GOT3 (cell line): Measurements from ENCODE around the gene OPCML.

Experiments
- DNase-seq: peaks from one replicate; lab custom pipeline; 2025; ENCODE audit warnings: mixed read lengths; lab: John Stamatoyannopoulos, UW

The OPCML gene

DNA sequence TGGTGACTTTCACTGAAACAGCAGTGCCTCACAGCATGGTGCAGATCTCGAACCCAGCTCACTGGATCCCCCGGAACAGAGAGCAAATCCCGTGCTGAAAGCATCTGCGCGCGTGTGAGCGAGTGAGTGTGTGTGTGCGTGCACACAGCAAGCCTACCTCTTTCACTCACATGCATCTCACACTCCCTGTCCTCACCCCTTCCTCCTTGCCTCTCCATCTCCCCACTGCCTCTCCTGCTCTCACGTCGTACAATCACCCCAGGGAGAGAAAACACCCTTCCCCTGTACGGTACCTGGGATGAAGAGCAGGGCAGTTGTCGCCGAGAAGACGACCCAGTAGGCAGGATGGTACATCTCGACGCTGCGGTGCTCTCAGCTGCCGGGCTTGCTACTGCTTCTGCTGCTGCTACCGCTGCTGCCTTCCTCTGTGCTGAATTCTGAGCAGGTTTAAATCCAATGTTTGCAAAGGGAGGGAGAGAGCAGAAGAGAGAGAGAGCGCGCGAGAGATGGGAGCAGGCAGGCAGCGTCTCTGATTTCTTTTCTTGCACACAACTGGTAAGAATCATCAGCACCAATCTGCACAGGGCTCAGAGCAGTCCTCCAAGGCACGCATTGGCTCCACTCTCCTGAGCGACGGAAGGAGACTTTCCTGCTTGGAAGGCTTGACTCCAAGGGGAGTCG, at the start of gene OPCML:
Gene OPCML, minus strand, starts transcription at position 531 of the 681 bp plus-strand sequence.
- no peak for DNase-seq

DNA sequence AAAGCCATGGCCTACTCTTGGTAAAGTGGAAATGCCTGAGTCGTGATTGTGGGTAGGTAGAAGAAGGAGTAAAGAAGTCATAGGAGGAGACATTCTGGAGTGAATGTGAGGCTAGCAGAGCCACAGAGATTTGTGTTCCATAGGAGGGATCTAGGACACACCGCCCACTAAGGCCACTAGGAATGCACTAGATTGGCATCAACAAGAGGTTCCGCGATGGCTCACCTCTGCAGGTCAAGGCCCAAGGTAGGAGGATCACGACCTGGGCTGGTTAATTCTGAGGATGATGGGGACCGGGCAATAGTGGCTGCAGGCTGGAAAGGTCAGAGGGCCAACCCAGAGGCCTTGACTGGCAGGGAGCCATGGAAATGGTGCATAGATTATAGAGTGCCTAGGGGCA, 48.8 kb upstream of the OPCML start:
- DNase-seq: no peak

DNA sequence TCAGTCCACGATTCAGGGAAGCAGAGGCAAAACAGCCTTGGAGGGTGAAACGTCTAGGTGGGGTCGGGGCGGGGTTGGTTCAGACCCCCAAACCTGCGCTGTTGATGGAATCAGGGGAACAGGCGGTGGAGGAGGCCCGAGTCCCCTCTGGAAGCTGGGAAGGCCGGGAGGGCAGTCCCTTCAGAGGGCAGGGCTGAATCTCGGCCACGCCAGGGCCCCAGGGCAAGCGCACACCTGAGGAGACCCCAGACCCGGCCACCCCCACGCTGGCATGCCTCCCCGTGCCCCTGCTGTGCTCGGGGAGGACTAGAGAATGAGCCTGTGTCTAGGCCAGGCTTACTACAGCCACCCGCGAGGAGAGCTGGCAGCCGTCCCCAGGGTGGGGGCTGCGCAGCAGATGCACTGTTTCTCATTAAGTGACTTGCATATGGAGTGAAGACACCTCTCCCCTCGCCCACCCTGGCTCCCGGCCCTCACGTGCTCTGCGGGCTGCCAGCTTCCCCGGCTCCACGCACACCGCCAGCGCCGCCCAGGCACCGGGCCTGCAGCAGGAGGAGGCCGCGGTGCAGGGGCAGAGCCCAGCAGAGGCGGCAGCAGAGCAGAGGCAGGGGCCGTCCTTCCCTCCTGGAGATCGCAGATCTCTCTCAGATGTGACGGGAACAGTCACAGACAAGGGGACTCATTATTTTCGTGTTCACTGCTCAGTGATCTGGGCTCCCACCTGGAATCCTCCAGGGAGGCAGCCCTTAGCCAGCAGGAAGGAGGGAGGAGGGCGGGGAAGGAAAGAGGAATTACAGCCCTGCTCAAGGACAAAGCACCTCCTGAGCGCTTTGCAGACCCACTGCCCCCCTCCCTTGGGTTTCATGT, 47.1 kb upstream of the OPCML start:
- no peak for DNase-seq

DNA sequence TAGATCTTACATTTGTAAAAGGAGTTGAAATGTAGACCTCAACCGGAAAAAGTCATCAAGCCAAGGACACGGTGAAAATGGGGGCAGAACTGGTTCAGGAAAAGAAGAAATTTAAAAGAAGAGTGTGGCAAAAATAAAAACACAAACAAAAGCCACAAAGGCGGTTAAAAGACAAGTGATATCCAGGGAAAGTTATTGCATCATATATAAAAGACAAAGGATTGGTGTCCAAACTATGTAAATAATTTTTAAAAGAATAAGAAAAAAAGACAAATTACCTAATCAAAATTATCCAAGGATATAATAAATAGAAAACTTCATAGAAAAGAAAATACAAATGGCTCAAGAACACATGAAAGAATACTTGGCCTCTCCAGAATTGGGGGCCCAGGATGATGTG, 45.1 kb upstream of the OPCML start:
- no peak for DNase-seq

DNA sequence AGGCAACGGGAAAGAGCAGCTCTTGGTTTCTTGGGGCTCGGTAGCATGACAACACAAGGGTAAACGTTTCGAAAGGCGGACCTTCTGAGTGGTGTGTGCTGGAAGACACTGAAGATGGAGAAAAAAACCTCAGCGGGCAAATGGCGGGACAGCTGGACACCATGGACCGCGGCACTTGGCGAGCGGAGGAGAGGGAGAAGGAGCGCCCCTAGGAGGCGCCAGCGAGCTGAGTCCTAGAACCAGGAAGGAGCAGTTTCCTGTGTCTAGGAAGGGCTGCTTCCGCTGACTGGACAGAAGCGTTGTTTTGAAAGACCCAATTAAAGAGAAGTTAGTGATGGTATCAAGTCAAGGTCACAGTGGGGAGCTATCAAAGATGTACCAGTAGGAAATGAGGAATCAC, 44.0 kb upstream of the OPCML start:
- no peak for DNase-seq

DNA sequence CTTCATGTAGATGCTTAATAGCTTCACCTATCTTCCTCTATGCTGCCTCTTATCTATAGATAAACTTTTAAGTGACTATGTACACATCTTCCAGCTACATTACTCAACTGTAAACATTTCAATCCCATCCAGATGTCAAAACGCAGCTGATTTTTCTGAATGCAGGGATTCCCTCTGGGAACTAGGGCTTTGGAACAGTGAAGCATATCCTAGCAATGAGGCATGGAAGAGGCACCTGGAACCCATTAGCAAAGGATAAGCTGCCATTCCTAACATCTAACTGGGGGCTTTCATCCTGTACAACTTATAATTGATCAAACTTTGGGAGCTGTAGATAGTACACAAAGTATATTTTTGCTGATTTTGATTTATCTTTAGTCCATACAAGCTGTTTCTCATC, 40.8 kb upstream of the OPCML start:
- DNase-seq: no peak

DNA sequence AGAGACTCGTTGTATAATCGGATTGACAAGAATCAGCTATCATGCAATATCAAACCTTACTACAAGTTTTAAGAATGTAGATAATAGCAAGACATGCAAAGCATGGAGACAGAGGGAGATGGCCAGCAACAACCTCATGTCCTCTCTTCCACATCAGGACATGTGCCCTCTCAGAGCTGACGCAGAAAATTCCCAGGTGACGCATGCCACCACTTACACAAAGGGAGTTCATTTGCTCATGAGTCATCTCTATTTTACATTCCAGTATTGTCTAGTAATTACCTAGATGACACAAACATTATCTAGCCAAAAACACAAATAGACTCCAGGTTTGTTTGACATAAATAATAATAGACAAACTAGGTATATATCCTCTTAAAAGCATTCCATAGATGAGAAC, 38.1 kb upstream of the OPCML start:
- DNase-seq: no peak

DNA sequence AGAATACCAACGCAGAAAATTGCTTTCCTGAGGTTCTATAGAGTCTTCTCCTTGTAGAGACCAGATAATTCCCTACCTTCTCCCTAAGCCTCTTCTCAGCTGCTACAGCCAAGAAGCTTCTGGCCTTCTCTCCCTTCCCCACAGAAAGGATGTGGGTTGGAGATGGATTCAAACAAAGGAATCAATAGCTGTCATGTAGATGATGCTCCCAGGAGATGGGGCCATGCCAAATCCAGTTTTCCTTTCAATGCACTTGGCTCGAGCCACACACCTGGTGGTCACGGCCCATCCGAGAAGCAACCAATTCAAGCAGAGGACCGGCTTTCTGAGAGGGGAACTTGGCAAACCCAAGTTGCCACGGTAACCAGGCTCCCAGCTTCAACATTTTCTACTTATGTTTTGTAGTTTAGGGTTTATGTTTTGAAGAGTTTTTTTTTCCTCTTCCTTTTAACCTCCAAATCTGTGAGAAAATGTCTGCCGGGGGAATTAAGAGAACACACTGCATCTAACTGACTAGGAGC, 31.3 kb upstream of the OPCML start:
- DNase-seq: no peak

DNA sequence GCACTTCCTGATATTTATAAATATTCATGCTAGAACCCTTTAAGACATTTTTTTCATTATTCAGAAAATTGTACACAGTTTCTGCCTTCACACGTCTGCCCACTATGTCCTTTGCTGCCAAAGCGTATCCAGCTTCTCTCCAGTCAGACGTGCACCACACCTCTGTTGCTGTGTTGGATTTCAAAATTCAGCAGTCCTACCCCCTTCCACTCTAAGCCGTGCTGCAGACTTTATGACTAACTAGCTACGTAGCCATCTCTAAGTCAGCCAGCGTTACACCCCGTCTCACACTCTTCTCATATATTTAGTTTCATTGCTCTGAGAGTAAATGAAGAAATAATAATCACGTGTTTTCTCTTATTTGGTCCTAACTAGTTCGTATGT, 28.2 kb upstream of the OPCML start:
- DNase-seq: no peak

DNA sequence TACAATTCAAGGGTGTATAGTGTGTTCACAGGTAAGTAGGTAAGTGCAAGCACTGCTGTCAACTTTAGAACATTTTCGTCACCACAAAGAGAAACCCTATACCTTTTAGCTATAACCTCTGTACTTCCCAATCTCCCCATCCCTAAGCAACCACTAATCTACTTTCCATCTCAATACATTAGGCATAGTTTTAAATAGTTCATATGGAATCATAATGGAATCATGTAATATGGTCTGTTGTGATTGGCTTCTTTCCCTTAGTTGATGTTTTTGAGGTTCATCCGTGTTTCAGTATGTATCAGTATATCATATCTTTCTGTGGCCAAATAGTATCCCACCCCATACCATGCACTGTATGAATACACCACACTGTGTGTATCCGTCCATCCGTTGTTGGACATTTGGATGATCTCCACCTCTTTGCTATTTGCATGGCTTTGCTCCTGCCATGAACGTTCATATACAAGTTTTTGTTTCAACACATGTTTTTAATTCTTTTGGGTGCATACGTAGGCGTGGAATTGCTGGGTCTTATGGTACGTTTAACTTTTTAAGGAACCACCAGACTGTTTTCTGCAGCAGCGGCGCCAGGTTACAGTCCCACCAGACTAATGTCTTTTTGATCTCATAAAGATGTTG, 27.7 kb upstream of the OPCML start:
- no peak for DNase-seq

DNA sequence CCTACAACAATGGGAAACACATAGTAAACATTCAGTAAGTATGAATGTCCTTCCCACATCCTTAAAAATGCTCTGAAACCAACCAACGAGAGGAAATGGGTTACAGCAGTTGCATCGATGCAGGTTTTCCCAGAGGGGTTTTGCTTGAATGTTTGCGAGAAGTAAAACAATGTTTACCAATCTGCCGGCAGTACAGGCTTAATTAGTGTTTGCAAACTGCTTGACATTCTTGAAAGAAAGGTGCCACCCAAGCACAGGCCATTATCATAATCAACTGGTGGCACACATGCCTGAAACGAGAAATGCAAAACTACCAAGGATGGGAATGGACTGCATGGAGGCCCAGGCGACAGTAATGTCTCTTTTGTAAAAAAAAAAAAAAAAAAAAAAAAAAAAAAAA, 27.1 kb upstream of the OPCML start:
- no peak for DNase-seq

DNA sequence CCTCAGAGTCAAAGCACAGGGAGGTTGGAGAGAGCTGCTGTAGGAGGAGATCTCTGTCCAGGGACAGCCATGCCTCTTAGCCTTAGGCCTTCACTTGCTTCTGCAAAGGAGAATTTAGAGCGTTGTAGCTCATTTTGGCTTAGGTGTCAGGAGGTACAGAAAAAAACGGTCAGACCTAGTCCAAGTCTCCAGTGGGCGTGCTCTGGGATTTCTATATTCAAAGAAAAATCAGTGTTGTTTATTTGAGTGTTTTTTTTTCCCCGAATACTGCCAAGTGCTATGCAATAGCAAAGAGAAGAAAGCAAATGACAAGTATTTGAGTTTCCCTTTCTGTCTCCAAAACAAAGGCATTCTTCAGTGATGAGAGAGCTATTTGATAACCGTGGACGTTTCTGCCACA, 22.7 kb upstream of the OPCML start:
- DNase-seq: no peak

DNA sequence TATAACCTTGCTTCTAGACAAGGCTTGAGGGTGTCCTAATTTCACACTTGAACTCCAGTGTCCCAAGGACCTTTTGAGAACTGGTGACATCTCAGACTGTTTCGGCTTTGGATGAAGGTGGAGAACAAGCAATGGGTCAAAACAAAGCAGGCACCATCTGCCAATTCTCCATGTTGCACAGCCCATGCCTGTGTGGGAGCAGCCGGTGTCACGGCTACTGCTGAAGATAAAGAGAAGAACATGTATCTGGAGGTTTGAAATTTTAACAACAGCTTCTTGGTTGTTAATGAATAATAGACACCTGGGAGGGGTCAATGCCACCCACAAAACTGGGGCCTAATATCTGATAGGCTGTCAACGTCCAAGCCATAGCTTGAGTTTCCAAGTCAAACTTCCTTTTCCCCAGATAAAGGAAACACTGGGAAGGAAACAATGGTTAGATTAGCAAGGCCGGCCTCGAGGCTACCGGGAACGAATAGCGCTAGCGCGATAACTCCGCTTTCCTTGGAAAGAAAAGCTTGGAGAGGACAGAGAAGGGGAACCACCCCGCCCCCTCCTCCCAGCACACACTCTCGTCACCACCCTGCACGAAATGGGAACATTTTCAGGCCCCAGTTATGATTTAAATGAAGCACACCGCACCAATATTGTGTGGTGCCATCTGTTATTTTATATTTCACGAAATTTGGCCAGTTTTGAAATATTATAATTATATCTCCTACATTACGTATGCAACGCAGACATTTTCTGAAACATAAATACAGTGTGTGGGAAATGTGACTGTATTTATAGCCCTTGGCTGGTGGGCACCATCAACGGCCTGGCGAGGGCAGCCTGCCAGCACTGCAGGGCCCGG, 21.8 kb upstream of the OPCML start:
- DNase-seq: no peak

DNA sequence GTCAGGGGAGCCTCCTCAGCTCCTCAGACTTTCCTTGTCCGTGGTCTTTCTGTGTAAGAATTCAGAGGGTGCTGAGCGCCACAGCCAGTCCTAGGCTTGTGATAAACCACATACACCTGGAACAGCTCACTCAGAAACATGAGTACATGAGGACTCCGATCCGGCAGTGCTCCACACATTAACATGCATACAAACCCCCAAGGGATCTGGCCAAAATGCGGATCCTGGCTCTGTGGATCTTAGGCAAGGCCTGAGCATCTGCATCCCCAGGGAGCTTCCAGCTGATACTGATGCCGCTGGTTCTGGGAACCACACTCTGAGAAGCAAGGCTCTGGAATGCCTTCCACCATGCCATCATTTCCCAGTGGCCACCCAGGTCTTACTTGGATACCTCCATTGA, 20.6 kb upstream of the OPCML start:
- no peak for DNase-seq

DNA sequence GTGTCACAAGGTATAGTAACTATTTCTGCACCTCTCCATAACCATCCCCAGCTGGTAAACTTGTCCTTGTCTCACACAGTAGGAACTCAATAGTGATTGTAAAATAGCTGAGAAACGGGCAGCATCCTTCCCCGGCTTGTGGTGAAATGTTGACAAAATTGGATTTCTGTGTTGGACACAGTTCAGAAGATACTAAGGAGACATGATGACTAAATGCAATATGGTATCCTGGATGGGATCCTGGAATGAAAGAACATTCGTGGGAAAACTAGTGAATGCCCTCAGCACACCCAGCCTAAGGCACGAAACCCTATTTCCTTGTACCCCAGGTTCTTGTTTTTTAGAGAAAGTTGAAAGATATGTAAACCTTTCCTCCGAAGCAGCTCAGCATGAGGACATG, 18.8 kb upstream of the OPCML start:
- no peak for DNase-seq

DNA sequence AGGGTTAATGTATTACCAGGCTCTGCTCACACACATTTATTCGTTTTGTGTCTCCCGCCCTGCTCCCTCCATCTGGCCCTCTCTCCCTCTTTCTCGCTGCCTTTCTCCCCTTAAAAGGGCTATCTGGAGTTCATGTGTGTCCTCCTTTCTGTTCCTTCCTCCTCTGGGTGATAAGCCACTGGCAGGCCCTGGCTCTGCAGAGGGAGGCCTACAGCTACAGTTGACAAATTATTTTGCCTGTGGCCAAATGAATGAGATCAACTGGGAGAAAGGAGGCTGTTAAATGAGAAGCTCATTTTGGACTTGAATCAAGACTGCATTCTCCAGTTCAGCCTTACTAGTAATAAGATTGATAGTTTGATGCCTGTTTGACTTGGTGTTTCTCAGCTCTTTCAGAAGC, 17.5 kb upstream of the OPCML start:
- DNase-seq: no peak

DNA sequence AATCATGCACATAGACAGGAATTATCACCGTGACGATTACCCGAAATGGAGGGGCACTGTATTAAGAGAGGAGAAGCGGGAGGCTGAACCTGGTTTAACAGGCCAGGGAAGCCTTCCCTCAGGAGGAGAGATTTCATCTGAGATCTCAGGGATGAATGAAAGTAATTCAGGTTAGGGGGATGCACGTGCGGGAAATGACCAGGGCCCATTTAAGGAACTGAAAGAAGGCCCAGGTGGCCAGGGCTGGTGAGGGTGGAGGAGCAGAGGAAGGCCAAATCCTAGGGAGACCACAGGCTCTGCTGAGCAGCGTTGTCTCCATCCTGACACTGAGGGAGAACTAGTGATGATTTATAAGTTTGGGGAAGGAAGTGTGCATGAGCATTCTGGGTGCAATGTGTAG, 16.3 kb upstream of the OPCML start:
- no peak for DNase-seq

DNA sequence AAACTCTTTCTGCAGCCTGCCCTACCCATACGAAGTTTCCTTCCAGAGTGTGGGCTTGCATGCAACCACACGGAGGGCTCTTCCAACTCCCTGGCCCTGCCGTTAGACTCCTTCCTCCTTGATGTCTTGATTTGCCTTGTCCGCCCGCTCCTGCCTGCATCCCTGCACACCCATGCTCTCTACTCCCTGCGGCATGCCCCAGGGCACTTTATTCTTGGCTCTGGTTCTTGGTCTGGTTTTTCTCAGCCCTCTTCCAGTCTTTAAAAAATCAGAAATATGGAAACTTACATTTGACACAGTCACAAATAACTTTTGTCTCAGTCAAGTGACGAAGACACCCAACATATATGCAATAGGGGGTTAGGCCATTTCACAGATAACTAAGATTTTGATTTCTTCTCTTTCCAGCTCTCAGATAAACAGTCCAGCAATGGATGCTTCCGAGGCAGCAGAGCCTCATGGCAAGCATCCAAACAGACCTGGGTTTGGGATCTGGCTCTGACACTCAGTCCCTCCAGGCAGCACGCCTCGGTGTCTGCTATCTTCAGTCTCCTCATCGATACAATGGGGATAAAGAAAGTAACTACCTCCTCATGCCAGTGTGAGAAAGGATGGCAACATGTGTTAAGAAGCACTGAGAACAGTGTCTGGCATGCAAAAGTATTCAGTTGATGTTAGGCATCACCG, 15.7 kb upstream of the OPCML start:
- DNase-seq: no peak

DNA sequence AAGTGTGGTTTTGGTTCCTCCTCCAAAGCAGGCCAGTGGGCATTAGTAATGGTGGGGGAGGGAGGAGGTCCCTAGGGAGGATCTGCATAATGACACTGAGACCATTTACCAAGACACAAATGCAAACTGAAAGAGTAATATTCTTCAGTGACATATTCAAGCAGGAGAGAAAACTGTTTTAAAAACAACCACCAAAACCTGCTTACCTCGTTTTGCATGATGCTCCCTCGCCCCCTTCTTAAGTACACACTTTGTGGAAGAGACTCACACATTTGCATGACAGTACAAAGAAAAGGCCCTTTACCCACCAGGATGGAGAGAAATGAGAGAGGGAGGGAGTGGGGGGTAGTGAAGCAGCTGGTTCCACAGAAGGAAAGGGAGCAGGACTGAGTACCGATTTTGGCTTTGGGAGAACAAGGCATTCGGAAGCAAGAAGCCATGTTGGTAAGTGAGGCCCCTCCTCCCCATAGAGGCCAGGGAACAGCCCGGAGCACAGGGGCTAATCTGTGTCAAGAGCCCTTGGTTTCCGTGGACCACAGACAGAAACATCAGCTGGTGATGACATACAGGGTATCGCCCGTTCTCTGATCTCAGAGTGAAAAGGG, 13.0 kb upstream of the OPCML start:
- no peak for DNase-seq

DNA sequence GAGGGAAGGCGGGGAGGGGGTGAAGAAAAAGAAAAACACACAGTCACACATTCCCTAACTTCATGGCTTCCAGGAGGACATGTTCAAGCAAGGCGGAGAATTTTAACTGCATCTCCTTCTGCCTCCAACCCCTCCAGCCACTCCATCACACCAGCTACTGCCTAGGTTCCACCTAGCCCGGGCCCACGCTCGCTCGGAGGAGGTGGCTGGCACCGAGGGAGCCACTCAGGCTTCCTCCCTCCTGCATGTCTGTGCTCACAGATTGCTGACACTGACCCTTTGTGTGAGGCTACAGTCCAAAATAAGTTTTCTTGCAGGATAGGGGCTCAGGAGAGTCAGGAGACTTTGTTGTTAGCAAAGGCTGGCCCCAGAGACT, 9.4 kb upstream of the OPCML start:
- DNase-seq: no peak
